Measurements from ENCODE around the gene ZCCHC10.
"Not testable (repeated sequence)": the region's sequence is repeated elsewhere in the genome, so short reads cannot be mapped to it uniquely, and the experiment has no call there.

The ZCCHC10 gene

DNA sequence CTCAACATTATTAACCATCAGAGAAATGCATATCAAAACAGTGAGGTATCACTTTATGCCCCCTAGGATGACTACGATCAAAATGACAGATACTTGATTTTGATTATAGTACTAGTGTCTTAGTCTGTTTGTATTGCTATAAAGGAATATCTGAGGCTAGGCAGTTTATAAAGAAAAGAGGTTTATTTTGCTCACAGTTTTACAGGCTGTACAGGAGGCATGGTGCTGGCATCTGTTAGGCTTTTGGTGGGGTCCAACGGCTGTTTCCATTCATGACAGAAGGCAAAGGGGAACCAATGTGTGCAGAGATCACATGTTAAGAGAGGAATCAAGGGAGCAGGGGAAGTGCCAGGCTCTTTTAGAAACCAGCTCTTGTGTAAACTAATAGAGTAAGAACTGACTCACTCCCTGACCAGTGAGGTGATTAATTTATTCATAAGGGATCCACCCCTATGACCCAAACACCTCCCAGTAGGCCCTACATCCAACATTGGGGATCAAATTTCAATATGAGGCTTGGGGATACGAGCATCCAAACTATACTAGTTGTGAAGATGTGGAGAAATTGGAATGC lies 46.9 kb downstream of the ZCCHC10 start:
- no peak for DNase-seq

DNA sequence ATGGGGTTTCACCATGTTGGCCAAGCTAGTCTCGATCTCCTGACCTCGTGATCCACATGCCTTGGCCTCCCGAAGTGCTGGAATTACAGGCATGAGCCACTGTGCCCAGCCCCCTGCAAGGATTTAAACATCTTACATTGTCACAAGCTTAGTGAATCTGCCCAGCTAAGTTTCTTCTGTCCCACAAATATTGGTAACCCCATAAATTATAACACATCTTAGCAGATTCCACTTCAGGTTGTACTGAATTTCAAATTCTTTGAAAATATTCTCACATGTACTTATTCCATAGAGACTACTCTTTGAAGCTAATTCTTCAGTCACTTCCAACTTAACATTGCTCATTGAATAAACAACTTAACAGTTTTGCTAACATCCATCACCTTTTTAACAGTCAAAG lies 49.5 kb downstream of the ZCCHC10 start:
- no peak for DNase-seq

- DNase-seq = not testable (repeated sequence)
Measured at GRCh38 chr5:132972436-132972828, 53.9 kb downstream of the ZCCHC10 start.

- DNase-seq = no peak
Measured at GRCh38 chr5:132971483-132972435, 54.6 kb downstream of the ZCCHC10 start.

- DNase-seq = no peak
Measured at GRCh38 chr5:132965120-132965519, 61.2 kb downstream of the ZCCHC10 start.

GRCh38 chr5:132963171-132964104 lies 62.9 kb downstream of the ZCCHC10 start, which contains the start of gene AFF4:
Gene AFF4, minus strand, starts transcription at chr5:132963634. Its CDS starts 26,445 bp downstream, at chr5:132937189.
- DNase-seq = peak; percentile 77 to 99 (median 95)

DNA sequence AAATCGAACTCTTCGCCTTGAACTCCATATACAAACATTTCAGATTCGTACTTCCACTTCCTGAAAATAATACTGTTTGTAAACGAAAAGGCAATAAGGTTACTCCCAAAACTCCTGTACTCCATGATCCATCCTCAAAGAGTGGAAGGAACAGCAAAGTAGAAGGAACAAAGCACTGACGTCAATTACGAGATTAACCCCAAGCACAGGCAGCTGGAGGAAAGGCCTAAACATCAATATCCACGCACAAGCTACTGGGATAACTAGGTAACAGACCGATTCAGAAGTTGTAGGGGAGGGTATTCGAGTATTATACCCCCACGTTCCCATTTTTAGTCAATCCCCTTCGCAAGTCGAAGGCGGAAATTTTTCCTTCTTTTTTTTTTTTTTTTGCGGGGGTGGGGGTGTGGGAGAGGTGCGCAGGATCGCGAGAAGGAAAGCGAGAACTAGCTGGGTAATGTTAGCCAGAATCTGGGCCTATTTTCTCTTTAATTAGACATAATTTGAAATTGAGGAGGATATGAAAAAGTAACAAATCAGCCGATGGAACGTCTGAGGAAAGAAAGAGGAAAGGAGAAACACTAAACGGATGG lies 63.8 kb downstream of the ZCCHC10 start:
- DNase-seq = peak in 25 of 56 donors; percentile 1 to 54 (median 7)

- DNase-seq = peak in 1 of 56 donors; percentile 9
Measured at GRCh38 chr5:132961887-132962286, 64.5 kb downstream of the ZCCHC10 start.

GRCh38 chr5:132961123-132961815 lies 65.1 kb downstream of the ZCCHC10 start:
- not testable (repeated sequence) for DNase-seq

GRCh38 chr5:132956166-132956799 lies 70.1 kb downstream of the ZCCHC10 start:
- not testable (repeated sequence) for DNase-seq

DNA sequence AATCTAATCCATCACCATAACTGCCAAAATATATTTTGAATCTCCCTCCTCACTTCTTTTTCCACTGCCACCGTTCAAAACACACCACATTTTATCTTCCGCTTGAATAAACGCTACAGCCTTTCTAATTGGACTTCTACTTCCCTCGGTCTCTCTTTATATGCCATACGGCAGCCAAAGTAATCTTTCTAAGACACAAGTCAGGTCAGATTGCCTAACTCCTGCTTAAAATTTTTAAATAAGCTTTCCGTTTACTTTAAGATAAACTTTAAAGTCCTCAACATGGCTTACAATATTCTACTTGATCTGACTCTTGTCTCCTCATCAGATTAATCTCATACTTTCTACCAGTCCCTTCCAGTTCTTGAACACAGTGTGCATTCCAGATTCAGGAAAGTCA lies 72.6 kb downstream of the ZCCHC10 start:
- no peak for DNase-seq

DNA sequence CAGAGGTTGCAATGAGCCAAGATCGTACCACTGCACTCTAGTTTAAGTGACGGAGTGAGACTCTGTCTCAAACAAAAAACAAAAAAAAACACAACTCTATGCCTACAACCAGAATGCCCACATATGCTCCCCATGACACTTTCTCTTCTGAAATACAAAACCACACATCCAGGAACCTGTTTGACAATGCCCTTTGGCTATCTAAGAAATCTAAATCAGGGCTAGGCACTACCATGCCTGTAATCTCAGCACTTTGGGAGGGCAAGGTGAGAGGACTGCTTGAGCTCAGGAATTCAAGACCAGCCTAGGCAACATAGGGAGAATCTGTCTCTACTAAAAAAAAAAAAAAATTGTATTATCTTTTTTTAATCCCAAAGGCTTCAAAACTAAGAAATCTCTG lies 73.5 kb downstream of the ZCCHC10 start:
- no peak for DNase-seq

- DNase-seq = no peak
Measured at GRCh38 chr5:132951897-132952296, 74.5 kb downstream of the ZCCHC10 start.

DNA sequence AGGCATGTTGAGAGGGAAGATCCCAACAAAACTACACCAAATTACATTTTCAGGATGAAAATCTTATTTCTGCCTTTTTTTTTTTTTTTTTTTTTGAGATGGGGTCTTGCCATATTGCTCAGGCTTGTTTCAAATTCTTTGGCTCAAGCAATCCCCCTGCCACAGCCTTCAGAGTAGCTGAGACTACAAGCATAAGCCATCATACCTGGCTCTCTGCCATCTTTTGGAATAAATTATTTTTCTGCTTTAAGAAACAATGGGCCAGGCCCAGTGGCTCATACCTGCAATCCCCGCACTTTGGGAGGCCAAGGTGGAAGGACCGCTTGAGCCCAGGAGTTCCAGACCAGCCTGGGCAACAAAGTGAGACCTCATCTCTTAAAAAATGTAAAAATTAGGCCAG lies 77.2 kb downstream of the ZCCHC10 start:
- no peak for DNase-seq

GRCh38 chr5:132947671-132948070 lies 78.7 kb downstream of the ZCCHC10 start:
- no peak for DNase-seq
